Measurements from ENCODE around the gene MAGI1.

DNA sequence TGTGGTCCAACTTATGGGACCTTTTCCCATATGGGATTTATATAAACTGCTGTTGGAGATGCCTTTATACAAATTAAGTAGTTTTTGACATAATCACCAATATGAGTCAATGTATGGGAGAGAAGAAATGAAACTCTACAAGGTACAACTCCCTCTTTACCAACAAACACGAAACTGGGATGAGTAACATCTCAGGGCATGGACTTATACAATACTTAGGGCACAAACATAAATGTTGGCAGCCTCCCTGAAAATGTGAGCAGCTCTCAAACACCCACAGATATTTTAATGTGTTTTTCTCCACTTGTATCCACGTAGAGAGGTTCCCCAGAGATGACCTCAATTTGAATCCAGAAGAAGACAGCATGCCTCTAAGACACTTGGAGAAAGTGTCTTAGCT lies 161.6 kb downstream of the MAGI1 start:
- TF ChIP-seq, protein P1, sequence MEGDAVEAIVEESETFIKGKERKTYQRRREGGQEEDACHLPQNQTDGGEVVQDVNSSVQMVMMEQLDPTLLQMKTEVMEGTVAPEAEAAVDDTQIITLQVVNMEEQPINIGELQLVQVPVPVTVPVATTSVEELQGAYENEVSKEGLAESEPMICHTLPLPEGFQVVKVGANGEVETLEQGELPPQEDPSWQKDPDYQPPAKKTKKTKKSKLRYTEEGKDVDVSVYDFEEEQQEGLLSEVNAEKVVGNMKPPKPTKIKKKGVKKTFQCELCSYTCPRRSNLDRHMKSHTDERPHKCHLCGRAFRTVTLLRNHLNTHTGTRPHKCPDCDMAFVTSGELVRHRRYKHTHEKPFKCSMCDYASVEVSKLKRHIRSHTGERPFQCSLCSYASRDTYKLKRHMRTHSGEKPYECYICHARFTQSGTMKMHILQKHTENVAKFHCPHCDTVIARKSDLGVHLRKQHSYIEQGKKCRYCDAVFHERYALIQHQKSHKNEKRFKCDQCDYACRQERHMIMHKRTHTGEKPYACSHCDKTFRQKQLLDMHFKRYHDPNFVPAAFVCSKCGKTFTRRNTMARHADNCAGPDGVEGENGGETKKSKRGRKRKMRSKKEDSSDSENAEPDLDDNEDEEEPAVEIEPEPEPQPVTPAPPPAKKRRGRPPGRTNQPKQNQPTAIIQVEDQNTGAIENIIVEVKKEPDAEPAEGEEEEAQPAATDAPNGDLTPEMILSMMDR (IDR thresholded peaks at IDR 0.05): no peak
- no peak for TF ChIP-seq POLR2A (IDR thresholded peaks at IDR 0.05)
